NCI-H2227 (cell line): ENCODE results near the gene RPL19.

Experiments used
- DNase-seq: peaks from one replicate; lab custom pipeline; 2025; ENCODE audit not compliant: unreplicated experiment; lab: John Stamatoyannopoulos, UW

RPL19 gene

DNA sequence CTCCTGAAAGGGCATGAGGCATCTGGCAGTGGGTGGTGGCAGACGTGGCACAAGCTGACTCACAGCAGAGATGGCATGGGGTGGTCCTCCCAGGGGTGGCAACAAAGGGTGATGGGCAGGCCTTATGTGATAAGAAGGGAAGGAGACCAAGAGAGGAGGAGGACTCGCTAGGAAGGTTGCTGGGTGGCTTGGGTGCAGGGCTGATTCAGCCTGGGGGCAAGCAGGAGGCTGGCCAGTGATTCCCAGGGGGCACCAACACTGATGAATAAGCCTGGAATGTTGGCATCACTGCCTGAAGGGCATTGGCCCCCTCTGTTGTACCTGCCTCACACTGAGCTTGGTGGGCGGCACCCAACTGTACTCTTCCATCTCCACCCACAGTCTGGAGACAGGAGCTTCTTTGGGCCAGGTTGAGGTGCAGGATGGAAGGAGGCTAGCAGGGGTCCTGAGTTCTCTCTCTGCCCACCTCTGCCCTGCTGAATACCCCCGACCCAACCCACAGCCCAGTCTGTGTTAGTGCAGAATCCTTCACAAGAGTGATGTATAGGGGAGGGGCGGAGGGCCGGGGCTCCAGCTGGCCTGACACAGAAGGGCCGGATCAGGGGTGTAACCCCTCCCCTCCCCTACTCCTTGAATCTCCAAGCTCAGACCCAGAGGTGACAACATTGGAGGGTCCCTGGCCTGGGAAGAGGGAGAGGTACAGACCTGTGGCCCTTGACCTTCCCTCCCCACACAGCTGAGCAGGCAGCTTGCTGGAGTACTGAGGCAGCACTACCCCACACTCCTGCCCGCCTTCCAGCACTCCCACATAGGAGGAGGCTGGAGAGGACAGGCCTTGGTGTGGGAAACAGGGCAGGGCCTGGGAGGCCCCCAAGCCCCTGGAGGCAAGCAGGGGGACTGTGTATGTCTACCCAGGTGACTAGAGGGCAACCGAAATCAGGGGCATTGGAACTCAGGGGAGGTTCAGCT is 23.1 kb downstream of the RPL19 start:
- DNase-seq: no peak

- no peak for DNase-seq
These were observed 24.1 kb downstream of the RPL19 start for GRCh38 chr17:39223907-39224777.

DNA sequence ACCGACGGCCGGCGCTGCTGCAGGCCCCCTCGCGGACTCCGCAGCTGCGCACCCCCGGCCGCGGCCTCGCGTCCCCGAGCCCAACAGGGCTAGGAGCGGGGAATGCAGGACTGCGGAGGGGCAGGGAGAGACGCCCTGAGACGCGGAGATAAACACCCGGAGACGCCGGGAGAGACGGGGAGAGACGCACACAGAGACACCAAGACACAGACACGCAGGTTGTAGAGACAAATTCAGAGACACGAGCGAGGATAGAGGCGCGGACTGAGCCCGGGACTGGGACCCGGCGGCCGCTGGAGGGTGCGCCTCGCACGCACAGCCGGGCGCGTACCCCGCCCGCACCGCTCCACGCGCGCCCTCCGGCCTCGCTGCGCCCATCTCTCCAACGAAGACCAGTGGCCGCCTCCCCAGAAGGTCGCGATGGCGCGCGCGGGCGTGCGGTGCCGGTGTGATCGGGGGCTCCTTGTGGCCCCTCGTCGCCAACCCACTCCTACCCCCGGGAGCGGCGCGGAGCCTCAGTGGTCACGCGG is 24.8 kb downstream of the RPL19 start:
- peak; percentile 30 for DNase-seq

DNA sequence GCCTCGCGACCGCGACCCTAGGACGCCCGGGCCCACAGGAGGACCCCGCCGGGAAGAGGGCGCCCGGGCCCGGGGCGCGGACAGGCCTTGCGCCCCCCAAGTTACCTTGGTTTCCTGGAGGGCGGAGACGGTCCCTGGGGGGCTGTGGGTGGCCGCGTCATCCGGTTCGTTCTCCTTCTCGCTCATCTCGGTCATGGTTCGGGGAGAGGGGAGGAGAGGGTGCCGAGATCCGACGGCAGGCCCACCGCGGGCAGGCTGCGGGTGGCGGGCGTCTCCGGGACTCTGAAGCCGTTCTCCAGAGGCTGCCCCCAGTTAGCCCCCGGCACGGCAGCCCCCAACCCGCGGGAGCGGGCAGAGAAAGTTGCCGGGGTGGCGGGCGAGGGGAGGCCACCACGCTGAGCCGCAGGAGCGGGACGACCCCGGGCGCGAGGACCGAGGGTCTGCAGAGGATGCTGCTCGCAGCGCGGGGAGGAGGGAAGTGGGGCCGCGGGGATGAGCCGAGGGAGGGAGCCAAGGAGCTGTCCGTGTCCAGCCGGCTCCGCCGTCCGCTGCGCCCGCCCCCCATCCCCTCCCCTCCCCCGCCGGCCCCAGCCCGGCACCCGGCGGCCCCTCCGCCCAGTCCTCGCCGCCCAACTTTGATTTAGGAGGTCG is 25.4 kb downstream of the RPL19 start, which contains the start of gene STAC2:
Gene STAC2, minus strand, starts transcription at position 638 of the 651 bp plus-strand sequence. Its CDS starts 443 bp downstream, at position 195.
- peak; percentile 44 for DNase-seq

GRCh38 chr17:39225959-39226683 is 26.0 kb downstream of the RPL19 start:
- peak; percentile 95 for DNase-seq

- DNase-seq: no peak
These were observed 27.4 kb downstream of the RPL19 start for GRCh38 chr17:39227364-39227919.

GRCh38 chr17:39229274-39229913 is 29.3 kb downstream of the RPL19 start:
- no peak for DNase-seq

- no peak for DNase-seq
These were observed 30.3 kb downstream of the RPL19 start for GRCh38 chr17:39230361-39230760.

GRCh38 chr17:39231091-39231561 is 31.0 kb downstream of the RPL19 start:
- no peak for DNase-seq

GRCh38 chr17:39231591-39232551 is 31.8 kb downstream of the RPL19 start:
- peak; percentile 55 for DNase-seq

GRCh38 chr17:39235555-39236449 is 35.7 kb downstream of the RPL19 start:
- DNase-seq: peak; percentile 86

GRCh38 chr17:39236450-39236927 is 36.4 kb downstream of the RPL19 start:
- no peak for DNase-seq

DNA sequence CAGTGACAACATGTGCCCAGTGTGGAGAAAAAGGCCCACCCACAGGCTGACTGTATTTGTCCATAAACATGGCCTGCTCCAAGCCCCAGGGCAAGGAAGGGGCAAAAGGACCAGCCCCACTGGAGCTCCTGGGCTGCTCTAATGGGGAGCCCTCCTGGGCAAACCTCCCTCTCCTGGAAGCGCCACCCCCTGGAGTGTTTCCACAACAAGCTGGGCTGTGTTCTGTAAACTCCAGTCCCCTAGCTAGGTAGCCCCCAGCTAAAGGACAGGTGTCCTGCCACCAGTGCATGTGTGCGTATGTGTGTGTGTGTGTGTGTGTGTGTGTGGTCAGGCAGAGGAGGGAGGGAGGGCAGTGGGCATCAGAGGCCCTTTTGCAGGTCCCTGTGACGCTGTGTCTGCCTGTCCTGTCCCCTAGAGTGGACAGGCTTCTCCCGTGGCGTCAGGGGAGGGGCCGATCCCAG is 36.9 kb downstream of the RPL19 start:
- no peak for DNase-seq

GRCh38 chr17:39237586-39237985 is 37.5 kb downstream of the RPL19 start:
- no peak for DNase-seq

- DNase-seq: no peak
These were observed 38.4 kb downstream of the RPL19 start for GRCh38 chr17:39238311-39238972.

GRCh38 chr17:39239640-39240314 is 39.7 kb downstream of the RPL19 start:
- DNase-seq: peak; percentile 73
